Left kidney (tissue), 2 donors: ENCODE measurements around the gene C4orf17. TPM values are rescaled to one million over a fixed set of nuclear protein-coding genes. Genes with fewer than 3 reads are reported as not detected.
A peak's percentile ranks its signal among the peaks of the same experiment; 100 is the strongest.

Experiments
- DNase-seq: peaks from one replicate; pipeline ENCODE4 v3.0.0-alpha.2; 2013
- polyA plus RNA-seq: library from polyadenylated mRNA; unstranded; fragments of 120-200 nt; gene quantifications from one replicate; pipeline ENCODE4 v1.2.1, GENCODE V29; 2013; ENCODE audit not compliant: insufficient read length

The C4orf17 gene
- polyA plus RNA-seq, 1 donor: 0.37 TPM

- DNase-seq: no peak
Measured at GRCh38 chr4:99537674-99538073, 26.9 kb downstream of the C4orf17 start.

GRCh38 chr4:99540277-99540939 lies 29.6 kb downstream of the C4orf17 start:
- DNase-seq: no peak

- DNase-seq: no peak
Measured at GRCh38 chr4:99552872-99553271, 42.1 kb downstream of the C4orf17 start.

- DNase-seq: peak; percentile 97
Measured at GRCh38 chr4:99563310-99564186, 52.7 kb downstream of the C4orf17 start, which contains the start of gene TRMT10A. Gene TRMT10A (minus strand): TSS chr4:99564039. CDS start chr4:99559338, 4,701 bp downstream.

GRCh38 chr4:99564921-99565320 lies 54.1 kb downstream of the C4orf17 start:
- peak; percentile 7 for DNase-seq

GRCh38 chr4:99571883-99572282 lies 61.1 kb downstream of the C4orf17 start:
- no peak for DNase-seq

GRCh38 chr4:99572527-99573240 lies 61.9 kb downstream of the C4orf17 start:
- no peak for DNase-seq

- DNase-seq: no peak
Measured at GRCh38 chr4:99573735-99574368, 63.0 kb downstream of the C4orf17 start.

- no peak for DNase-seq
Measured at GRCh38 chr4:99574530-99575324, 63.9 kb downstream of the C4orf17 start, which contains the start of gene MTTP. Gene MTTP (plus strand): TSS chr4:99574824. CDS start chr4:99574910, 86 bp downstream.

GRCh38 chr4:99578714-99579113 lies 67.9 kb downstream of the C4orf17 start:
- no peak for DNase-seq

GRCh38 chr4:99585516-99585915 lies 74.7 kb downstream of the C4orf17 start:
- no peak for DNase-seq

- DNase-seq: no peak
Measured at GRCh38 chr4:99586322-99586721, 75.5 kb downstream of the C4orf17 start.

- no peak for DNase-seq
Measured at GRCh38 chr4:99586797-99587196, 76.0 kb downstream of the C4orf17 start.

GRCh38 chr4:99587309-99587708 lies 76.5 kb downstream of the C4orf17 start:
- DNase-seq: no peak

GRCh38 chr4:99587803-99588202 lies 77.0 kb downstream of the C4orf17 start:
- no peak for DNase-seq

GRCh38 chr4:99591757-99592156 lies 80.9 kb downstream of the C4orf17 start:
- DNase-seq: no peak

Other genes with a start within 250 kb of the C4orf17 start
- gene ADH1A, start 220.0 kb upstream of the C4orf17 start, polyA plus RNA-seq: 2.3 TPM
- 16.7 TPM for gene ADH1B, start 189.6 kb upstream of the C4orf17 start, polyA plus RNA-seq
- gene ADH1C, start 158.3 kb upstream of the C4orf17 start, polyA plus RNA-seq: 77.4 TPM
- not detected for gene ADH7, start 75.7 kb upstream of the C4orf17 start, polyA plus RNA-seq
- gene TRMT10A, start 53.0 kb downstream of the C4orf17 start, polyA plus RNA-seq: 17.5 TPM
- gene MTTP, start 63.8 kb downstream of the C4orf17 start, polyA plus RNA-seq: 13.7 TPM
- 1.1 TPM for gene C4orf54, start 146.8 kb downstream of the C4orf17 start, polyA plus RNA-seq